CD4-positive, alpha-beta T cell treated with Interleukin-17A for 1 hour (primary cell): ENCODE data around the gene NFKB1.

Experiments used
- DNase-seq: peaks from one replicate; pipeline ENCODE4 v3.0.0-alpha.2; 2020

NFKB1 gene

DNA sequence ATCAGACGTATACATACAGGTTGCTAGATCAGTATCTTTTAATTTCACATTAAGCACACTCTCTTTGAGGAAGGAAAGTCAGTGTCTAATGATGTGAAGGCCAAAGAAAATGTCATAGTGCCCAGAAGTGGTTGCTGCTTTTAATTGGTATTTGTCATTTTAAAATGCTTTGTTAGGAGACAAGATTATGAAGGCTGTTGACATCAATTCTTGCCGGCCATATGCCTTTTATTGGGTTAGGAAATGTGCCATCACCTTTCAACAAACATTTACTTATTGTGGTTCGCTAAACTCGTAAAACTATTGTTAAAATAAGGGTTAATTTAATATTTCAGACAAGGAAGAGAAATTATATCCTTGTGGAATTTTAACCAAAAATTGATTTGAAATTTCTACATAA lies 32.2 kb downstream of the NFKB1 start:
- no peak for DNase-seq

GRCh38 chr4:102533904-102534303 lies 32.7 kb downstream of the NFKB1 start:
- DNase-seq, result no peak

GRCh38 chr4:102534845-102535244 lies 33.7 kb downstream of the NFKB1 start:
- no peak for DNase-seq

GRCh38 chr4:102535398-102536082 lies 34.4 kb downstream of the NFKB1 start:
- DNase-seq, result peak; percentile 51

- DNase-seq, result no peak
Observed at GRCh38 chr4:102536768-102537167, 35.6 kb downstream of the NFKB1 start.

DNA sequence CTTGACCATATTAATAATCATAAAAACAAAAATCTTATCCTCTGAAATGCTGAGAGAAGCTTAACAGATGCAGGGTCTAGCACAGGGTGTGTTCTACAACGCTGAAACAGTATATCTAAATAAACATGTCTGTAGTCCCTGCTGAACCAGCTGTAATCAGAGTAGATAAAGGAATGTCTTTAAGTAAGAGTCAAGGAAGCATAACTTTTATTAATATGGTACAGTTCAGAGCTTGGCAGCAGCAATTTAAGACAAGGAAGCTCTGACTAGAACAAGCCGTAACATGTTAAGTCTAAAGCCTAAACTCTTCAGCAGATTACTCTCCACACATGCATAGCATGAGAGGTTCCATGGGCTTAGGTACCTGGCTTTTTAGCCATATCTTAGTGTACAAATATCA lies 36.1 kb downstream of the NFKB1 start:
- no peak for DNase-seq

DNA sequence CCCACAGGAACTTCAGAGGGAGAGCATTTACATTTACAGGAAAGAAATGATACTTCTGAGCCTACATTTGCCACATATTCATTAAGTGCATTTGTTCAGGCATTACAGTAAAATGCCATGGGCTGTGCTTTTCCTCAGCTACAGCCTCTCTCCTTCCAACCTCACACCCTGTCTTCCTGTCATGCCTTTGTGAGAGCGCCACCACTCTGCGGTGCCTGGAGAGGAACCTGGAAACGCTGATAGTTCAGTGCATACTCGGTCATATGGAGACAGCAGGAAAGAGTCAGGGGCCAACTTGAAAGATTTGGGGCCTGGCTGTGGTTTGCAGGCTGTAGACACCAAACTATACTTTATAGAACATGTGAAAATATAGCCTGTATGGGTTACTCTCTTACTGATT lies 40.5 kb downstream of the NFKB1 start:
- DNase-seq, result no peak

DNA sequence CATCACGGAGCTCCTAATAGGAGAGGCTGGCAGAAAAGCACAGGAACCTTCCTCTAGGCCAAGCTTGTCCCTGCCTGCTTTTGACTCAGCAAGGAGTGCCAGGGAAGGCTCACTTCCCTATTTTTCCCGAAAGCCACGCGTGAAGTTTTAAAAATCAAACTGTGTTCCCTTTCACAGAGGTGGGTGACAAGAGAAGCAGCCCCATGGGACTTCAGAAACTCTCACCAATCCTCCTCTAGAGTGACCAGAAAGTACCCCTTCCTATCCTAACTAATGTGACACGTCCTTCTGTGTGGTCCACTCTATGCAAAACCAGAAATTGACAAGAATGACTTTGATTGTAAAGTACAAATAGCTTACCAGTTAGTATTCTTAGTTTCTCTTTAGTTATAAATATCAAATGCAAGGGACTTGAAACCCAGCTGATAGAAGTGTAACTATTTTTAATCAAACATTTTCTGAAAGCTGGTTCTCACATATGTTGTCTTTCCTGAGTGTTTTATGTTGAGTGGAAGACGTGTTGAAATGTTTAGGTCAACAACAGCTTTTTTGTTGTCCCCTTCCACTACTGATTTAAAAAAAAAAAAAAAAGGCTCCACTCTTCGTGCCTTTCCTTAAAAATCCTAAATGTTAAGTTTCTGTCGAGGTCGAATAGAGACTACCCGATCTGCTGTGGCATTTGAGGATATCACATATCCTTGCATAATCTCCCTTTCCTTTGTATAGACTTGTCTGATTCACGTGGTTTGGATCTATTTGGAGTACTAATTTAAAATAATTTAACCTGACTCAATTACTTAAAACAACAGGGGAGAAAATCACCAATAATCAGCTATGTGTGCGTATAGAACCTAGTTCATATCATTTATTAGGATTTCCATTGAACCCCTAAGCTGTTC lies 42.1 kb downstream of the NFKB1 start:
- DNase-seq, result no peak

DNA sequence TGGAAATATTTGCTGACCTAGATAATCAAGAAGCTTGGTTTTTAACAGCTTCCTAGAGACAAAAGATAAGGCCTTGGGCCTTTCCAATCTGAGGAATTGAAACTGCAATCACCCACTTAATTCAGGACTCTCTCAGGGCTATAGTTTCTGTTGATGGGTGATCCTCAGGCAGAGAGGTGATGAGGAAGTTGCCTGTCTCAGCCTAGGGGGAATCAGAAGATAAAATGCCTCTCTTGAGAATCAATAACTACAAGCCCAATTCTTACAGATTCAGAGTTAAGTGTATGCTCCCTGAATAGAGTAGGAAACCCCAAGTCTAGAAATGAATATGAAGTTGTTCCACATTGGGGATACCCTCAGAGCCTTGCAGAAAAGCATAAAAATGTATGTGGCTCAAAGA lies 45.5 kb downstream of the NFKB1 start:
- no peak for DNase-seq

- DNase-seq, result no peak
Observed at GRCh38 chr4:102547973-102548372, 46.8 kb downstream of the NFKB1 start.

DNA sequence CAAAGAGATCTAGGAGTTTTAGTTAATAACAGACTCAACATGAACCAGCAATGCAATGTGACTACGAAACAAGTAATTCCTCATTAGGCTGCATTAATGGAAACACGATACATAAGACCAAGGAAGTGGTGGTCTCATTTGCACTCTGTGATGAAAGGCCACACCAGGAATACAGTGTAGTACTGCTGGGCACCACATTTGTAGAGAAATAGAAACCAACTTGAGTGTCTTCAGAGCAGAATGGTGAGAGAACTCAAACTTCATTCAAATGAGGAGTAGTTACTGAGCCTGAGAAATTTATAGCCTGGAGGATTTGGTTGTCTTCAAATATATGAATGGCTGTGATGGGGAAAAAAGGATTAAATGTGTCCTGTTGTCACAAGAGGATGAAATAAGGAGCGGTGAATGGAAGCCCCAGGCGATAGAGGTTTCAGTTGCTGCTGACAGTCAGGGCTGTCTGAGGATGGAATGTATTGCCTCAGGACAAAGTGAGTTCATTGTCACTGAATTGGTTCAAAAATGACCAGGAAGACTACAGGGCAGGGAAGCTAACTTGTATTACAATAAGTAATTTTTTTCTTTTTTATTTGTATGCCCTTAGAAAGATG lies 50.9 kb downstream of the NFKB1 start:
- DNase-seq, result no peak

DNA sequence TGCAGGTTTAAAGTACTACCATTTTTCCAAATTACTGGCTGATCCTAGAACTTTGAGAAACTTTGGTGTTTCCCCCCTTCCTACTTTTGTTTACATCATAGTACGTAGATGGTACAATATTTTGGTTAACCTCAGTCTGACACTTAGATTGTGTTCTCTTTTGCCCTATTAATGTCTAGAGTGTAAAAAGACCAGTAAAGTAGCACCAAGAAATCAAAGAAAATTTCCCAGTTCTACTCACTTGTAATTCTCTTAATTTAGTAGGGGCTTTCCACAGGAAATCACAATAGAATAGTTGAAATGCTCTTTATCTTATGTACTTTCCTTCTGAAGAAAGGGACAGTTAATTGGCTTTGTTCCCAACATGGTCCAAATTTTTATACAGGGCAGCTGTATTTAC lies 51.6 kb downstream of the NFKB1 start:
- peak; percentile 63 for DNase-seq

- no peak for DNase-seq
Observed at GRCh38 chr4:102553982-102554381, 52.8 kb downstream of the NFKB1 start.

DNA sequence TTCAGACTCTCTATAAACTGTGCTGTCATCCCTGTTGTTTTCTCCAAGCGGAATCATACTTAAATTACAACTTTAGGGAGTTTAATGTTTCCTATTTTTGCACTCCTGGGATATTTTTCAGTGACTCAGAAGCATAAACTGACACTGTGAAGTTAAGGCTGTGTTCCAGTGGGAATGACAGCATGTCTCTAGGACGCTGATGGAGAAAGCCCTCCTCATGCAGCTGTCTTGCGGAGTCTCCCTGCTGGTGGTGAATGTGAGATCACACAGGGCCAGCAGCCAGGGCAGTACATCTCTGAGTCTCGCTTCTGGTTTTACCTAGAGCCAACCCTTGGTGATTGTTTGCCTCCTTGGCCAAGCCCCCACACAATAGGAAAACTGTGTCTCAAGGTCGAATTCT lies 53.3 kb downstream of the NFKB1 start:
- DNase-seq, result no peak

- no peak for DNase-seq
Observed at GRCh38 chr4:102554992-102555391, 53.8 kb downstream of the NFKB1 start.

- DNase-seq, result no peak
Observed at GRCh38 chr4:102557636-102558035, 56.5 kb downstream of the NFKB1 start.

DNA sequence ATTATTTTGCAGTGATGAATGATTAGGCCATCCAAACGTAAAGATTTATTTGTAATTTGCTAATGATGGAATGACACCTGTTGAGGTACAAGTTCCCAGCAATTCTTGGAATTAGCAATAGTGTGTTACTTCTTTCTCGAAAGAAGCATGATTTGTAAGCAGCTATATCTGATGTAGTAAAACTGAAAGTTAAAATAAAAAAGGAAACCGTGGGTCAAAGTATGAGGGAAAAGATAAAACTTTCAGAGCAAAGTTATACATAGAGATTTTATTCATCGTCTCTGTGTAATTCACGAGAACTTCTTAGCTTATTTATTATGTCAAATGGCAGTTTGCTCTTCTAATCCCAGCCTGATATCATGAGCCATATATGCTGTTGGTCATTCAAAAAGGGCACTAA lies 59.0 kb downstream of the NFKB1 start:
- no peak for DNase-seq

GRCh38 chr4:102560571-102561341 lies 59.6 kb downstream of the NFKB1 start:
- no peak for DNase-seq

GRCh38 chr4:102563000-102563399 lies 61.8 kb downstream of the NFKB1 start:
- DNase-seq, result no peak

GRCh38 chr4:102564399-102565059 lies 63.4 kb downstream of the NFKB1 start:
- DNase-seq, result peak; percentile 31

- no peak for DNase-seq
Observed at GRCh38 chr4:102565696-102566095, 64.5 kb downstream of the NFKB1 start.

- no peak for DNase-seq
Observed at GRCh38 chr4:102566426-102566825, 65.3 kb downstream of the NFKB1 start.

GRCh38 chr4:102567427-102567826 lies 66.3 kb downstream of the NFKB1 start:
- DNase-seq, result no peak
